ENCODE data around the gene DTNBP1. TPM values are rescaled to one million over a fixed set of nuclear protein-coding genes. Genes with fewer than 3 reads are reported as not detected.

The DTNBP1 gene
- total and polyA plus RNA-seq, 11 donors = 7.0 to 38.4 (median 18.5) TPM

DNA sequence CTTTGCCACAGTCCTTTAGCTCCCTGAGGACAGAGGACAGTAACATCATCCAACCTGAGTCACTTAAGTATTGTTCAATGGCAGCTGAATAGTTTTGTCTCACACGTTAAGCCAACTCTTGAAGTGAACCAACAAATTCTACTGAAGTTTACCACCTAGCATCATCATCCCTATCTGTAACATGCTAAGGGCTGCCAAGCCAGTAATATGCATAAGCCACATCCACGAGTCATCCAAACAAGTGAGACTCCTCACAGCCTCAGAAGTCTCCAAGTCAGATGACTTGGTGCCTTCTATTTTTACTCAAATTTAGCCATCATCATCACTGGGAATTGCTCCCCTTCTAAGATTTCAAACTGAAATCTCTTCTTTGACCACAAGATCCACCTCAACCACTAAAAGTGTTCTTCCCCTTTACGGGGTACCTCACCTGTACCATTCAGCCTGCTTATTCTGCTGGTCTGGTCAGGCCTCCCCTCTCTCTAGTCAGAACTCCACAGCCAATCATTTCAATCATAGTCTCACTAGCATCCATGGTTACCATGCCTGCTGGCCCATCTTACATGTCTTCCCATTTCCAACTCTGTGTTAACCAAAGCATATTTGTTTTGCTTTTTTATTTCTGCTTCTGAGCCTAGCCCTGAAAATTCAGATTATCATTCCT, 73.7 kb downstream of the DTNBP1 start:
- 70 to 83% (median 75%) methylated on average over 3 of the region's 3 CpGs for WGBS, 4 donors
- TF ChIP-seq POLR2A (IDR thresholded peaks at IDR 0.05) (no peak), CTCF (IDR thresholded peaks at IDR 0.05) (no peak)
- DNase-seq = no peak
- no peak overlapping the region for H3K27ac ChIP-seq
- no peak overlapping the region for H3K4me3 ChIP-seq
- H3K4me1 ChIP-seq = peaks cover 0 to 31% (median 7%) of the 10 kb centered on the region in 12 donors
- no peaks in the 10 kb centered on the region for H3K36me3 ChIP-seq
- H3K27me3 ChIP-seq = no peaks in the 10 kb centered on the region
- no peak for ATAC-seq
- intact Hi-C loops (cut with DNase I) = no loop called here
- no peaks in the 10 kb centered on the region for H3K9me3 ChIP-seq

DNA sequence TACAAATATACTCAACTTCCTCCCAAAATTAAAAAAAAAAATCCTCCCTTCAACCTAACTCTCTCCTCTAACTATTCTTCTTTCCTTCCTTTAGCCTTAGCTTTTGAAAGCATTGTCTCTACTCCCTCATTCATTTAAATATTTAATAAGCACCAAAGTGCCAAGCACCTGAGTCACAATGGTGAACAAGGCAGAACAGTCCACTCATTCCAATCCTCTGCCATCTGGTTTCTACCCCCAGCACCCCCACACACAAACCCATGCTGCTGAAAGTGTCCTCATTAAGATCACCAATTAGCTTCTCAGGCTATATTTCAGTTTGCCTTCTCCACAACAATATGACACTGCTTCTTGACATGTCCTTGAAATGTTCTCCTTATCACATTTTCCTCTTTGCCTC, 76.3 kb downstream of the DTNBP1 start:
- intact Hi-C loops (cut with DNase I) = no loop called here
- Histone ChIP-seq H3K4me3 (no peak overlapping the region), H3K4me1 (peaks cover 0 to 16% (median 0%) of the 10 kb centered on the region in 12 donors), H3K9me3 (no peaks in the 10 kb centered on the region), H3K27me3 (no peaks in the 10 kb centered on the region), H3K36me3 (no peaks in the 10 kb centered on the region), H3K27ac (no peak overlapping the region)
- no peak for ATAC-seq
- no peak for TF ChIP-seq POLR2A (IDR thresholded peaks at IDR 0.05)
- no peak for TF ChIP-seq CTCF (IDR thresholded peaks at IDR 0.05)
- no peak for DNase-seq

- 66 to 77% (median 76%) methylated on average over 2 of the region's 2 CpGs for WGBS, 4 donors
- DNase-seq = no peak
Observed at GRCh38 chr6:15585760-15586214, 77.0 kb downstream of the DTNBP1 start.

GRCh38 chr6:15582499-15582898, 80.3 kb downstream of the DTNBP1 start:
- Histone ChIP-seq H3K27me3 (no peaks in the 10 kb centered on the region), H3K36me3 (peaks cover 0 to 3% (median 0%) of the 10 kb centered on the region in 9 donors), H3K9me3 (no peaks in the 10 kb centered on the region), H3K4me3 (no peak overlapping the region), H3K4me1 (peaks cover 0 to 18% (median 0%) of the 10 kb centered on the region in 12 donors), H3K27ac (no peak overlapping the region)
- no peak for ATAC-seq
- no peak for DNase-seq
- 75 to 94% (median 88%) methylated on average over 1 of the region's 1 CpG for WGBS, 4 donors
- intact Hi-C loops (cut with DNase I) = no loop called here
- TF ChIP-seq CTCF (IDR thresholded peaks at IDR 0.05) = no peak
- no peak for TF ChIP-seq POLR2A (IDR thresholded peaks at IDR 0.05)

More at GRCh38 chr6:15585760-15586214, 77.0 kb downstream of the DTNBP1 start:
- H3K36me3 ChIP-seq = no peaks in the 10 kb centered on the region
- TF ChIP-seq POLR2A (IDR thresholded peaks at IDR 0.05) (no peak), CTCF (IDR thresholded peaks at IDR 0.05) (no peak)
- H3K27me3 ChIP-seq = no peaks in the 10 kb centered on the region
- H3K27ac ChIP-seq = no peak overlapping the region
- no peak overlapping the region for H3K4me3 ChIP-seq
- no peak for ATAC-seq
- intact Hi-C loops (cut with DNase I) = no loop called here
- peaks cover 0 to 19% (median 0%) of the 10 kb centered on the region in 12 donors for H3K4me1 ChIP-seq
- H3K9me3 ChIP-seq = no peaks in the 10 kb centered on the region
